Endothelial cell of umbilical vein (primary cell): ENCODE measurements around the gene SLC1A1. TPM values are rescaled to one million over a fixed set of nuclear protein-coding genes. Genes with fewer than 3 reads are reported as not detected.

Source experiments
- BruUV-seq: library from RNA; stranded (reverse); fragments of 400-500 nt; replicated peaks from 2 replicates; lab custom pipeline; 2021; lab: Mats Ljungman, UMichigan
- CTCF ChIA-PET: fragments of 300-600, 350-600 bp; sonication (Branson Sonifier 250); formaldehyde crosslinking; loops from one replicate; lab custom pipeline; 2021; ENCODE audit warnings: antibody characterized with exemption, inconsistent platforms; lab: Charles Lee
- POLR2A ChIA-PET: fragments of 300-600, 350-600 bp; sonication (Branson Sonifier 250); formaldehyde crosslinking; loops from one replicate; lab custom pipeline; 2021; ENCODE audit warnings: antibody characterized with exemption, inconsistent platforms; lab: Charles Lee
- DNase-seq: peaks from one replicate; pipeline ENCODE4 v3.0.0-alpha.2; 2011; ENCODE audit warnings: low read depth, low spot score
- FAIRE-seq: peaks from 2 replicates; lab custom pipeline; 2011; peaks lifted over from hg19 to GRCh38; lab: Jason Lieb, UNC
- H2AFZ ChIP-seq: 2 replicates; pipeline ENCODE4 v1.6.0; 2012; ENCODE audit warnings: low read depth, low read length, control low read depth, inconsistent platforms
- H3K27ac ChIP-seq: 2 replicates; pipeline ENCODE4 v1.5.1; 2011; ENCODE audit warnings: low read depth, mild to moderate bottlenecking, control low read depth, low read length, moderate library complexity; ENCODE audit not compliant: insufficient read depth
- H3K27me3 ChIP-seq, 2 experiments: 2 replicates each; pipeline versions ENCODE4 v1.6.0 to v1.6.1; 2011; ENCODE audit warnings: low read length in 2 of 2, mixed read lengths in 1 of 2; ENCODE audit not compliant: control insufficient read depth in 2 of 2, insufficient read depth in 2 of 2
- H3K36me3 ChIP-seq, 2 experiments: 2 replicates in 1 of 2; 3 replicates in 1 of 2; pipeline ENCODE4 v1.5.1; 2011; ENCODE audit warnings: low read length in 2 of 2, mild to moderate bottlenecking in 1 of 2, moderate library complexity in 1 of 2; ENCODE audit not compliant: control insufficient read depth in 2 of 2, insufficient read depth in 2 of 2; ENCODE audit errors: extremely low read depth in 1 of 2
- H3K4me1 ChIP-seq: 3 replicates; pipeline ENCODE4 v1.5.1; 2011; ENCODE audit warnings: mild to moderate bottlenecking, low read length; ENCODE audit not compliant: control insufficient read depth, insufficient read depth; ENCODE audit errors: extremely low read depth
- H3K4me2 ChIP-seq: 2 replicates; pipeline ENCODE4 v1.6.1; 2011; ENCODE audit warnings: low read length, control low read depth, mixed read lengths; ENCODE audit not compliant: insufficient read depth
- H3K4me3 ChIP-seq, 3 experiments: fragments of 200-600 bp in 1 of 3; sonication (generic), shearing (Covaris generic) in 1 of 3; replicated peaks in 1 of 3; 2 replicates each; pipeline ENCODE4 v1.5.1; 2011 to 2016; ENCODE audit warnings: control low read depth in 3 of 3, low read length in 3 of 3, mild to moderate bottlenecking in 2 of 3, inconsistent platforms in 1 of 3, low read depth in 1 of 3, moderate library complexity in 1 of 3; ENCODE audit not compliant: insufficient read depth in 1 of 3
- H3K79me2 ChIP-seq: 2 replicates; pipeline ENCODE4 v1.6.0; 2012; ENCODE audit warnings: low read length, inconsistent platforms; ENCODE audit not compliant: control insufficient read depth, insufficient read depth
- H3K9ac ChIP-seq: replicated peaks from 2 replicates; pipeline ENCODE3; 2011; ENCODE audit warnings: low read length, control low read depth; ENCODE audit not compliant: insufficient read depth; ENCODE audit errors: extremely low read depth
- H3K9me1 ChIP-seq: replicated peaks from 3 replicates; pipeline ENCODE4 v1.6.0; 2011; ENCODE audit warnings: mild to moderate bottlenecking, low read length; ENCODE audit not compliant: control insufficient read depth, insufficient read depth; ENCODE audit errors: extremely low read depth
- H3K9me3 ChIP-seq: replicated peaks from 2 replicates; pipeline ENCODE4 v1.5.1; 2012; ENCODE audit warnings: low read length, inconsistent platforms; ENCODE audit not compliant: control insufficient read depth, insufficient read depth
- H4K20me1 ChIP-seq: replicated peaks from 2 replicates; pipeline ENCODE3; 2011; ENCODE audit warnings: mild to moderate bottlenecking, low read length; ENCODE audit not compliant: control insufficient read depth, insufficient read depth; ENCODE audit errors: extremely low read depth
- CTCF ChIP-seq, 2 donors: IDR thresholded peaks; 1 replicate in 1 of 2; 2 replicates in 1 of 2; pipeline ENCODE4 v1.5.1; 2011; ENCODE audit warnings: low read length in 2 of 2, mild to moderate bottlenecking in 2 of 2, moderate library complexity in 2 of 2, control low read depth in 1 of 2, inconsistent platforms in 1 of 2, low read depth in 1 of 2; ENCODE audit not compliant: insufficient read depth in 1 of 2; ENCODE audit errors: extremely low read depth in 1 of 2
- EZH2 ChIP-seq: IDR thresholded peaks from 2 replicates; pipeline ENCODE4 v1.6.1; 2012; ENCODE audit warnings: borderline replicate concordance, low read depth, mild to moderate bottlenecking, moderate library complexity, low read length, inconsistent platforms; ENCODE audit not compliant: severe bottlenecking
- FOS ChIP-seq: IDR thresholded peaks from 2 replicates; pipeline ENCODE4 v1.6.1; 2011; ENCODE audit warnings: mild to moderate bottlenecking, low read length, moderate library complexity, borderline replicate concordance; ENCODE audit not compliant: insufficient read depth
- GATA2 ChIP-seq: IDR thresholded peaks from 2 replicates; pipeline ENCODE4 v1.7.0; 2011; ENCODE audit warnings: low read depth, mild to moderate bottlenecking, moderate library complexity, mixed read lengths, low read length; ENCODE audit not compliant: insufficient read length, insufficient read depth
- JUN ChIP-seq: IDR thresholded peaks from 2 replicates; pipeline ENCODE4 v1.6.1; 2011; ENCODE audit warnings: borderline replicate concordance, low read depth; ENCODE audit not compliant: insufficient read length, insufficient read depth
- MAX ChIP-seq: IDR thresholded peaks from 2 replicates; pipeline ENCODE4 v1.6.1; 2011; ENCODE audit not compliant: insufficient read depth, insufficient read length
- MYC ChIP-seq: IDR thresholded peaks from one replicate; pipeline ENCODE4 v1.6.1; 2011; ENCODE audit warnings: mild to moderate bottlenecking, low read depth, low read length
- POLR2A ChIP-seq: IDR thresholded peaks from 2 replicates; pipeline ENCODE4 v1.6.1; 2012; ENCODE audit warnings: low read depth, mild to moderate bottlenecking, control low read depth, low read length
- POLR2AphosphoS5 ChIP-seq: IDR thresholded peaks from 2 replicates; pipeline ENCODE4 v1.6.1; 2012; ENCODE audit warnings: low read depth, mild to moderate bottlenecking, control low read depth, low read length, moderate library complexity; ENCODE audit not compliant: insufficient read depth
- dilution Hi-C: fragments of 300-500 bp; cut with MboI; formaldehyde crosslinking; loops from one replicate; pipeline ENCODE4 v1.15.0; 2019; ENCODE audit warnings: low sequenced_read_pairs; ENCODE audit not compliant: extremely low pct_ligation_motif_present
- intact Hi-C: fragments of 100-400 bp; cut with micrococcal nuclease; formaldehyde crosslinking; loops from one replicate; pipeline ENCODE4 v1.10.0; 2022
- polyA plus RNA-seq, 4 experiments: library from polyadenylated mRNA; depleted of rRNA in 3 of 4; stranded (reverse) in 3 of 4; unstranded in 1 of 4; fragments of >200 nt; gene quantifications; 2 replicates each; pipeline versions ENCODE4 v1.2.1 to v1.2.3, GENCODE V29; 2011 to 2012; ENCODE audit warnings: missing spikeins in 1 of 4
- total RNA-seq: library from RNA; stranded (reverse); gene quantifications from 2 replicates; pipeline ENCODE4 v1.2.3, GENCODE V29; 2021

SLC1A1 gene
- total and polyA plus RNA-seq, 2 donors (not counting 3 experiments of a cell fraction or from before 2014, with no cell fraction given), result 5.8 to 8.3 TPM

- Histone ChIP-seq H3K27ac (no peak overlapping the region), H3K27me3 (no peaks in the 10 kb centered on the region), H3K9me1 (no peaks in the 10 kb centered on the region), H2AFZ (no peak overlapping the region), H3K4me3 (no peak overlapping the region), H3K9ac (no peak overlapping the region), H3K4me2 (no peak overlapping the region), H3K79me2 (no peaks in the 10 kb centered on the region), H3K9me3 (no peaks in the 10 kb centered on the region), H3K36me3 (peaks cover 3 to 6% of the 10 kb centered on the region in 2 experiments), H4K20me1 (no peaks in the 10 kb centered on the region), H3K4me1 (no peaks in the 10 kb centered on the region)
- BruUV-seq, result no TSS peak
- POLR2A ChIA-PET, result no interaction called here
- intact Hi-C loops, result no loop called here
- dilution Hi-C loops, result no loop called here
- CTCF ChIA-PET, result interaction anchor here (1.2 kb wide), 1 partner anchor 15 kb away, joined by 3 read pairs; no protein-coding TSS in a partner anchor
- TF ChIP-seq EZH2 (no peak), MAX (no peak), POLR2AphosphoS5 (no peak), POLR2A (no peak), CTCF (IDR thresholded peaks at IDR 0.05; ENCODE audit: extremely low read depth in 1 of 2, insufficient read depth in 1 of 2, low read depth in 1 of 2, low read length in 2 of 2) (no peak), JUN (no peak), GATA2 (no peak), MYC (no peak), FOS (no peak)
- FAIRE-seq (no peak), DNase-seq (no peak)
Measured at GRCh38 chr9:4581035-4581760, 90.9 kb downstream of the SLC1A1 start.
